HEK293 (cell line): ENCODE data around the gene TMEM106A.

Experiments used
- CTCF ChIA-PET: fragments of 350-600 bp; formaldehyde crosslinking; extraction: SDS; loops from one replicate; lab custom pipeline; 2021; ENCODE audit warnings: antibody characterized with exemption; lab: Yijun Ruan, JAX
- POLR2A ChIA-PET: fragments of 300-600 bp; formaldehyde crosslinking; extraction: SDS; loops from one replicate; lab custom pipeline; 2020; ENCODE audit warnings: antibody characterized with exemption, inconsistent platforms; lab: Yijun Ruan, JAX
- H3K27ac ChIP-seq: fragments of 200-500 bp; sonication (Bioruptor generic); 2 replicates; pipeline ENCODE4 v1.5.1; 2014; ENCODE audit warnings: low read depth, low read length, control low read depth, inconsistent platforms; ENCODE audit errors: extremely low read depth
- H3K36me3 ChIP-seq, 2 experiments: fragments of 200-500 bp in 1 of 2; sonication (Bioruptor generic) in 1 of 2; 1 replicate in 1 of 2; 2 replicates in 1 of 2; pipeline ENCODE4 v1.5.1; 2014 to 2017; ENCODE audit warnings: inconsistent platforms in 2 of 2, low read length in 2 of 2; ENCODE audit not compliant: control insufficient read depth in 2 of 2, insufficient read depth in 1 of 2
- H3K4me1 ChIP-seq: fragments of 200-500 bp; sonication (Bioruptor generic); 2 replicates; pipeline ENCODE4 v1.5.1; 2014; ENCODE audit warnings: mild to moderate bottlenecking, low read length, inconsistent platforms; ENCODE audit not compliant: control insufficient read depth, insufficient read depth
- H3K4me3 ChIP-seq: 2 replicates; pipeline ENCODE4 v1.5.1; 2011; ENCODE audit warnings: low read depth, mild to moderate bottlenecking, control low read depth, low read length, moderate library complexity
- H3K9me3 ChIP-seq: fragments of 200-500 bp; sonication (Bioruptor generic); 2 replicates; pipeline ENCODE4 v1.5.1; 2014; ENCODE audit warnings: low read depth, low read length, inconsistent platforms; ENCODE audit not compliant: control insufficient read depth, insufficient read depth
- EGR2 ChIP-seq: fragments of 450-650 bp; formaldehyde crosslinking; IDR thresholded peaks from 2 replicates; pipeline ENCODE4 v1.5.1; 2016; ENCODE audit warnings: low read depth, missing biosample characterization, missing genetic modification characterization
- KLF1 ChIP-seq: fragments of 450-650 bp; formaldehyde crosslinking; IDR thresholded peaks from 2 replicates; pipeline ENCODE4 v1.5.1; 2016; ENCODE audit warnings: missing biosample characterization, missing genetic modification characterization
- KLF7 ChIP-seq: fragments of 450-650 bp; formaldehyde crosslinking; IDR thresholded peaks from 2 replicates; pipeline ENCODE4 v1.5.1; 2016; ENCODE audit warnings: missing biosample characterization, missing genetic modification characterization, borderline replicate concordance
- ZFP69B ChIP-seq: fragments of 450-650 bp; formaldehyde crosslinking; IDR thresholded peaks from 2 replicates; pipeline ENCODE4 v1.5.1; 2016; ENCODE audit warnings: missing biosample characterization, missing genetic modification characterization
- ZNF157 ChIP-seq: fragments of 450-650 bp; formaldehyde crosslinking; IDR thresholded peaks from 2 replicates; pipeline ENCODE4 v1.5.1; 2016; ENCODE audit warnings: missing biosample characterization, missing genetic modification characterization
- ZNF350 ChIP-seq: fragments of 450-650 bp; formaldehyde crosslinking; IDR thresholded peaks from 2 replicates; pipeline ENCODE4 v1.5.0; 2017; ENCODE audit warnings: missing biosample characterization, mild to moderate bottlenecking, missing genetic modification characterization
- ZNF747 ChIP-seq: fragments of 450-650 bp; formaldehyde crosslinking; IDR thresholded peaks from 2 replicates; pipeline ENCODE4 v1.5.1; 2016; ENCODE audit warnings: missing biosample characterization, missing genetic modification characterization
- ZSCAN16 ChIP-seq: fragments of 450-650 bp; formaldehyde crosslinking; IDR thresholded peaks from 2 replicates; pipeline ENCODE4 v1.5.1; 2016; ENCODE audit warnings: missing biosample characterization, missing genetic modification characterization
- TF ChIP-seq, protein P1 (sequence below): IDR thresholded peaks from 2 replicates; pipeline ENCODE4 v1.6.1; 2011; ENCODE audit warnings: mild to moderate bottlenecking, low read depth, low read length, borderline replicate concordance
- TF ChIP-seq, protein P2 (sequence below): fragments of 450-650 bp; IDR thresholded peaks from 2 replicates; pipeline ENCODE4 v1.5.1; 2018; ENCODE audit warnings: missing biosample characterization, mild to moderate bottlenecking, missing genetic modification characterization
- TF ChIP-seq, protein P3 (sequence below): fragments of 450-650 bp; formaldehyde crosslinking; IDR thresholded peaks from 2 replicates; pipeline ENCODE4 v1.5.1; 2016; ENCODE audit warnings: missing biosample characterization, missing genetic modification characterization
- TF ChIP-seq, protein P4 (sequence below): fragments of 450-650 bp; formaldehyde crosslinking; IDR thresholded peaks from 2 replicates; pipeline ENCODE4 v1.5.1; 2017; ENCODE audit warnings: missing biosample characterization, mild to moderate bottlenecking, missing genetic modification characterization, moderate library complexity
- TF ChIP-seq, protein P5 (sequence below): fragments of 450-650 bp; formaldehyde crosslinking; optimal IDR thresholded peaks from 2 replicates; pipeline ENCODE3; 2016; ENCODE audit warnings: missing biosample characterization, mild to moderate bottlenecking, missing genetic modification characterization
- TF ChIP-seq, protein P6 (sequence below): fragments of 450-650 bp; formaldehyde crosslinking; IDR thresholded peaks from 2 replicates; pipeline ENCODE4 v1.5.1; 2016; ENCODE audit warnings: missing biosample characterization, missing genetic modification characterization

Gene TMEM106A

DNA sequence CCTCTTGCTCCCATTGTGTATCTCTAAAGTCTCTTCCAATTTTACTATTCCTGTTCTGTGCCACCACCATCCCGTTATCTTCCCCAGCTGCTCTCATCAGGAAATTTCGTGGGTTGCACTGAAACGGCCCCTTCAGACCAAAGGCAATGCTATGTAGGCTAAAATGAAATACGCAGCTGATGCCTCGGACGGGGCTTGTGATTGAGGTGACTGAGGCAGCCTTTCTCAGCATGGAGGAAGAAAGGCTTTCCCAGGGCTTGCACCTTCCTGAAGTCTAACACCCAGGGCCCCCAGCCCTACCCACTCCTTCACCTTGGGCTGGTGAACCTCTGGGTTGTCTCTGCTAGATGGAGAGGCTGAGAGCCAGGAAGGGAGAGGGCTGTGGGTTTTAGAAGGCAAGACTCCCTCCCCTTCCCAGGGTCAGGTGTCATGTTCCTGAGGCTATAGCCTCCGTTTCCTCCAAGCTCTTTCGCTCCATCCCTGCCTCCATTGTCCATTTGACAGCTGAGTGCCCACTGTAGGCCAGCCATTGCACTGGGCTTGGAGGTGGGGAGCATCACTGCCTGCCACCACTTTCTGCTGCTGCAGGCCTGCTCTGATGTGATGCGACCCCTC is 8.9 kb downstream of the TMEM106A start:
- no peak for TF ChIP-seq ZNF350 (tag by site-specific recombination)
- TF ChIP-seq KLF7: no peak
- TF ChIP-seq ZNF157: no peak
- no peak for TF ChIP-seq ZNF747 (tag by site-specific recombination)
- TF ChIP-seq EGR2 (tag by site-specific recombination): no peak
- TF ChIP-seq, protein P1, sequence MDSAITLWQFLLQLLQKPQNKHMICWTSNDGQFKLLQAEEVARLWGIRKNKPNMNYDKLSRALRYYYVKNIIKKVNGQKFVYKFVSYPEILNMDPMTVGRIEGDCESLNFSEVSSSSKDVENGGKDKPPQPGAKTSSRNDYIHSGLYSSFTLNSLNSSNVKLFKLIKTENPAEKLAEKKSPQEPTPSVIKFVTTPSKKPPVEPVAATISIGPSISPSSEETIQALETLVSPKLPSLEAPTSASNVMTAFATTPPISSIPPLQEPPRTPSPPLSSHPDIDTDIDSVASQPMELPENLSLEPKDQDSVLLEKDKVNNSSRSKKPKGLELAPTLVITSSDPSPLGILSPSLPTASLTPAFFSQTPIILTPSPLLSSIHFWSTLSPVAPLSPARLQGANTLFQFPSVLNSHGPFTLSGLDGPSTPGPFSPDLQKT: no peak
- TF ChIP-seq KLF1: no peak
- TF ChIP-seq, protein P2, sequence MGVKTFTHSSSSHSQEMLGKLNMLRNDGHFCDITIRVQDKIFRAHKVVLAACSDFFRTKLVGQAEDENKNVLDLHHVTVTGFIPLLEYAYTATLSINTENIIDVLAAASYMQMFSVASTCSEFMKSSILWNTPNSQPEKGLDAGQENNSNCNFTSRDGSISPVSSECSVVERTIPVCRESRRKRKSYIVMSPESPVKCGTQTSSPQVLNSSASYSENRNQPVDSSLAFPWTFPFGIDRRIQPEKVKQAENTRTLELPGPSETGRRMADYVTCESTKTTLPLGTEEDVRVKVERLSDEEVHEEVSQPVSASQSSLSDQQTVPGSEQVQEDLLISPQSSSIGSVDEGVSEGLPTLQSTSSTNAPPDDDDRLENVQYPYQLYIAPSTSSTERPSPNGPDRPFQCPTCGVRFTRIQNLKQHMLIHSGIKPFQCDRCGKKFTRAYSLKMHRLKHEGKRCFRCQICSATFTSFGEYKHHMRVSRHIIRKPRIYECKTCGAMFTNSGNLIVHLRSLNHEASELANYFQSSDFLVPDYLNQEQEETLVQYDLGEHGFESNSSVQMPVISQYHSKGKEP (tag by site-specific recombination): no peak
- TF ChIP-seq, protein P3, sequence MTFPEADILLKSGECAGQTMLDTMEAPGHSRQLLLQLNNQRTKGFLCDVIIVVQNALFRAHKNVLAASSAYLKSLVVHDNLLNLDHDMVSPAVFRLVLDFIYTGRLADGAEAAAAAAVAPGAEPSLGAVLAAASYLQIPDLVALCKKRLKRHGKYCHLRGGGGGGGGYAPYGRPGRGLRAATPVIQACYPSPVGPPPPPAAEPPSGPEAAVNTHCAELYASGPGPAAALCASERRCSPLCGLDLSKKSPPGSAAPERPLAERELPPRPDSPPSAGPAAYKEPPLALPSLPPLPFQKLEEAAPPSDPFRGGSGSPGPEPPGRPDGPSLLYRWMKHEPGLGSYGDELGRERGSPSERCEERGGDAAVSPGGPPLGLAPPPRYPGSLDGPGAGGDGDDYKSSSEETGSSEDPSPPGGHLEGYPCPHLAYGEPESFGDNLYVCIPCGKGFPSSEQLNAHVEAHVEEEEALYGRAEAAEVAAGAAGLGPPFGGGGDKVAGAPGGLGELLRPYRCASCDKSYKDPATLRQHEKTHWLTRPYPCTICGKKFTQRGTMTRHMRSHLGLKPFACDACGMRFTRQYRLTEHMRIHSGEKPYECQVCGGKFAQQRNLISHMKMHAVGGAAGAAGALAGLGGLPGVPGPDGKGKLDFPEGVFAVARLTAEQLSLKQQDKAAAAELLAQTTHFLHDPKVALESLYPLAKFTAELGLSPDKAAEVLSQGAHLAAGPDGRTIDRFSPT: no peak
- no peak for TF ChIP-seq ZSCAN16 (tag by site-specific recombination)
- TF ChIP-seq, protein P4, sequence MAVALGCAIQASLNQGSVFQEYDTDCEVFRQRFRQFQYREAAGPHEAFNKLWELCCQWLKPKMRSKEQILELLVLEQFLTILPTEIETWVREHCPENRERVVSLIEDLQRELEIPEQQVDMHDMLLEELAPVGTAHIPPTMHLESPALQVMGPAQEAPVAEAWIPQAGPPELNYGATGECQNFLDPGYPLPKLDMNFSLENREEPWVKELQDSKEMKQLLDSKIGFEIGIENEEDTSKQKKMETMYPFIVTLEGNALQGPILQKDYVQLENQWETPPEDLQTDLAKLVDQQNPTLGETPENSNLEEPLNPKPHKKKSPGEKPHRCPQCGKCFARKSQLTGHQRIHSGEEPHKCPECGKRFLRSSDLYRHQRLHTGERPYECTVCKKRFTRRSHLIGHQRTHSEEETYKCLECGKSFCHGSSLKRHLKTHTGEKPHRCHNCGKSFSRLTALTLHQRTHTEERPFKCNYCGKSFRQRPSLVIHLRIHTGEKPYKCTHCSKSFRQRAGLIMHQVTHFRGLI: no peak
- TF ChIP-seq, protein P5, sequence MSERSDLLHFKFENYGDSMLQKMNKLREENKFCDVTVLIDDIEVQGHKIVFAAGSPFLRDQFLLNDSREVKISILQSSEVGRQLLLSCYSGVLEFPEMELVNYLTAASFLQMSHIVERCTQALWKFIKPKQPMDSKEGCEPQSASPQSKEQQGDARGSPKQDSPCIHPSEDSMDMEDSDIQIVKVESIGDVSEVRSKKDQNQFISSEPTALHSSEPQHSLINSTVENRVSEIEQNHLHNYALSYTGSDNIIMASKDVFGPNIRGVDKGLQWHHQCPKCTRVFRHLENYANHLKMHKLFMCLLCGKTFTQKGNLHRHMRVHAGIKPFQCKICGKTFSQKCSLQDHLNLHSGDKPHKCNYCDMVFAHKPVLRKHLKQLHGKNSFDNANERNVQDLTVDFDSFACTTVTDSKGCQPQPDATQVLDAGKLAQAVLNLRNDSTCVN (tag by site-specific recombination): no peak
- TF ChIP-seq, protein P6, sequence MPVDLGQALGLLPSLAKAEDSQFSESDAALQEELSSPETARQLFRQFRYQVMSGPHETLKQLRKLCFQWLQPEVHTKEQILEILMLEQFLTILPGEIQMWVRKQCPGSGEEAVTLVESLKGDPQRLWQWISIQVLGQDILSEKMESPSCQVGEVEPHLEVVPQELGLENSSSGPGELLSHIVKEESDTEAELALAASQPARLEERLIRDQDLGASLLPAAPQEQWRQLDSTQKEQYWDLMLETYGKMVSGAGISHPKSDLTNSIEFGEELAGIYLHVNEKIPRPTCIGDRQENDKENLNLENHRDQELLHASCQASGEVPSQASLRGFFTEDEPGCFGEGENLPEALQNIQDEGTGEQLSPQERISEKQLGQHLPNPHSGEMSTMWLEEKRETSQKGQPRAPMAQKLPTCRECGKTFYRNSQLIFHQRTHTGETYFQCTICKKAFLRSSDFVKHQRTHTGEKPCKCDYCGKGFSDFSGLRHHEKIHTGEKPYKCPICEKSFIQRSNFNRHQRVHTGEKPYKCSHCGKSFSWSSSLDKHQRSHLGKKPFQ (tag by site-specific recombination): no peak
- no peak for TF ChIP-seq ZFP69B
- TF ChIP-seq, all 188 proteins: peak for 0
- Histone ChIP-seq H3K4me1 (no peaks in the 10 kb centered on the region), H3K9me3 (no peaks in the 10 kb centered on the region), H3K27ac (no peak overlapping the region), H3K36me3 (peaks cover 0 to 24% of the 10 kb centered on the region in 2 experiments; a peak in 2 of 3 replicates), H3K4me3 (no peak overlapping the region)
- CTCF ChIA-PET: interaction anchor here (0.9 kb wide), 1 partner anchor 88 kb away, joined by 3 read pairs; no protein-coding TSS in a partner anchor
- POLR2A ChIA-PET: interaction anchor here (1.3 kb wide), 1 partner anchor 95 kb away, joined by 8 read pairs; no protein-coding TSS in a partner anchor
